GM18507 (cell line): ENCODE results near the gene NPAS3.

Experiments used
- DNase-seq: peaks from one replicate; pipeline ENCODE4 v3.0.0; 2011; ENCODE audit warnings: low read depth; ENCODE audit not compliant: insufficient read length; ENCODE audit errors: extremely low spot score
- FAIRE-seq: peaks from 2 replicates; lab custom pipeline; 2011; peaks lifted over from hg19 to GRCh38; lab: Jason Lieb, UNC

NPAS3 gene

DNA sequence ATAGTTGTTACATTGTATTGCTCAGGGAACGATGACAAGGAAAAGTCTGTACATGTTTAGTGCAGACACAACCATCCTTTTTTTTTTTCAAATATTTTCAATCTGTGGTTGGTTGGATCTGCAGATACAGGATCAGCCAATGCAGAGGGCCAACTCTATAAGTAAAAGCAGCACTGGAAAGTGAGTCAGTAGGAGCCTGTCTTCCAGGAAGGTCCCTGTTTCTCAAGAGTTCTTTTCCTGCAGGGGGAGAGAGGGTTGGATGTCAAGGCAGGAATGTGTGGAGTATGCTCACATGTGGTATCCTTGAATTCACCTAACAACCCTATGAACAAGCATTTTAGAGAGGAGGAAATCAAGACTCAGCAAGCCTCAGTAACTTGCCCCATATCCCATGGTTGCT, 409.1 kb downstream of the NPAS3 start:
- FAIRE-seq (no peak), DNase-seq (no peak)

DNA sequence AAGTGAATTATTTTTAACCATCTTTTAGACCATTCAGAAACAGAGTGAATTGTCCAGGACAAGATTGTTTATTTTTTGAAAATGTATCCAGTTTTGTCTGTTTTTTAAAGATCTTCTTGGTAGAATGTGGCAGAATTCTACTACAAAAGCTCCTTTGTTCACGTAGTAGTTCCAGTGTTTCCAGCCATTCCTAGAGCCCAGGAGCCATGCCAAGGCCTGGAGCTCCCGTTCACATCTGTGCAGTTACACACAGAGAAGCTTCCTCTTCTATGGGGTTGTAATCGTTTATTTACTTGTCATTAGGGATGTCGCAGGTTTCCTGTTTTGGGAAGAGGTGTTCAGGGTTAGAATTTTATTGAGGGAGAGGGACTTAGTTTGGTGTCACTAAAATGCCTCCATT, 409.8 kb downstream of the NPAS3 start:
- FAIRE-seq, result no peak

DNA sequence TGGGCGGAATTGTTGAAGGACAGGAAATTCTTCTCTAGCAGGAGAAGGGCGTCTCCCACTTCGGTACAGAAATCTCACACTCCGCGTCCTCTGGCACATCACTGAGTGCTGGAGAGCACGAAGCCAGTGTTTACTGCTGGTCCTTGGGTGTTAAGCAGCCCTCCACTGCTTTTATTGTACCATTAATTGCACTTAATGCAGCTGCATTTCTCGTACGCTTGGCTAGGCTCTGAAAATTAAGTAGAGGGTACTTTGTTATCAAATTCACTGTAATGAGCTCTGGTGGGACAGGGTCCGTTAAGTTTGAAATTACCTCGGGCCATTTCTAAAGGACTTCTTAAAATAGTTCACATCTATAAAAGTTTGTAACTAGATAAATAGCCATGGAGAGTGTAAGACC, 411.2 kb downstream of the NPAS3 start:
- DNase-seq (no peak), FAIRE-seq (no peak)

More for the DNA sequence above, 409.8 kb downstream of the NPAS3 start:
- no peak for DNase-seq

DNA sequence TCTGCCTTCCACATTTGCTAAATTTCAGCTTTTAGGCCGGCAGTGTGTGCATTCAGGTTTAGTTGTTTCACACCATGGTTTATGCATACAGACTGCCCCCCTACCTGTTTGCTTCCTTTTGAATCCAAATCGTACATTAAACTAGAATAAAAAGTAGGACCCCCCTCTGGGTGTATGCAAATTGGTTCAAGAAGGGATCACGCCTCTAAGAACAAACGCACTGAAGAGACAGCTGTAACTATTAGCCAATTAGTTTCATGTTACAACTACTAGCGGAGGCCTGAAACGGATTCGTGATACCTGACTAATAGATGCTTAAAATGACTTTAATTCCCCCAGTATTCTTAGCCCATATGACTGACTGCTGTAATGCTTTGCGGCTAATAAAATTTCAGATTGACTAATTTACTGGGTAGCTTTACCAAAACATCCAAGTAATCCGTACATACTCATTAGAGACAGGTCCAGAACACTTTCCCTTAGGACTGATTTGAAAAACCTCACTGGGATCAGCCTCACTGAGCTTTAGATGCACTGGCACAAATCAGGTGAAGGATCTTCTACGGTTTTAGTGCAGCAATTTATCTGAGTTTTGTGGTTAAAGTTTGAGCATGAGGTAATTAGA, 411.8 kb downstream of the NPAS3 start:
- FAIRE-seq (no peak), DNase-seq (no peak)

DNA sequence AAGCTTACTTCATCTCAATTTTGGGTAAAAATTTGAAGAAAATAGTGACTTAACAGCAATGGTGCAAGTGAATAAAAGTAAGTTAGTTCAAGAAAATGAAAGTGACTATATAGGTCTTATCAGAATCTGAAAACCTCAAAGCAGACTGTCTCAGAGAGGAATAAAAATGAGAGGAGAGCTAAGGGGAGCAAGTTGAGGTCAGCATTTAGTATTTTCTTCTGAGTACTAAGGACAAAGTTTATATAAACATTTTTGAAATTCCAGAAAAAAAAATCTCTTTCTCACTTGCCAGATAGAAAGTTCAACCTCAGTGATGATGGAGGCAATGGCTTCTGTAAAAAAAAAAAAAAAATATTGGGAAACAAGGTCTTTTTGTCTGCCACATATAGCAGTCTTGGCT, 414.1 kb downstream of the NPAS3 start:
- no peak for DNase-seq
- no peak for FAIRE-seq

DNA sequence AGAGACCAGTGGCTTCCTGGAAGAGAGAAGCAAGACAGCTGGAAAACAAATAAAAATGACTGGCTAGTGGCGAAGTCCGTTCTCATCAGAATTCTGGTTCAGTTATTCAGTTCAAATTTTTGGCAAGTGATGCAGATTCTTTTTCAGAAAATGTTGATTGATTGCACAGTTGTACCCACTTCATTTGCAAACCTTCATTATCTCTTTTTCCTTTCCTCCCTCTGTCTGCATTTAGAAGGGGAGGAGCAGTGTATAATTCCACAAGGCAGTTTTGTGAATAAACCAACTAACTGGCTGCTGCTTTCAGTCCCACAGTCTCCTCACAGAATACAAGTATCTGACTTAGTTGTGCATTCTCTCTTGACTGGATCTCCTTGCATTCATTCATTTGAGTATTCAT, 417.5 kb downstream of the NPAS3 start:
- DNase-seq, result no peak
- no peak for FAIRE-seq

DNA sequence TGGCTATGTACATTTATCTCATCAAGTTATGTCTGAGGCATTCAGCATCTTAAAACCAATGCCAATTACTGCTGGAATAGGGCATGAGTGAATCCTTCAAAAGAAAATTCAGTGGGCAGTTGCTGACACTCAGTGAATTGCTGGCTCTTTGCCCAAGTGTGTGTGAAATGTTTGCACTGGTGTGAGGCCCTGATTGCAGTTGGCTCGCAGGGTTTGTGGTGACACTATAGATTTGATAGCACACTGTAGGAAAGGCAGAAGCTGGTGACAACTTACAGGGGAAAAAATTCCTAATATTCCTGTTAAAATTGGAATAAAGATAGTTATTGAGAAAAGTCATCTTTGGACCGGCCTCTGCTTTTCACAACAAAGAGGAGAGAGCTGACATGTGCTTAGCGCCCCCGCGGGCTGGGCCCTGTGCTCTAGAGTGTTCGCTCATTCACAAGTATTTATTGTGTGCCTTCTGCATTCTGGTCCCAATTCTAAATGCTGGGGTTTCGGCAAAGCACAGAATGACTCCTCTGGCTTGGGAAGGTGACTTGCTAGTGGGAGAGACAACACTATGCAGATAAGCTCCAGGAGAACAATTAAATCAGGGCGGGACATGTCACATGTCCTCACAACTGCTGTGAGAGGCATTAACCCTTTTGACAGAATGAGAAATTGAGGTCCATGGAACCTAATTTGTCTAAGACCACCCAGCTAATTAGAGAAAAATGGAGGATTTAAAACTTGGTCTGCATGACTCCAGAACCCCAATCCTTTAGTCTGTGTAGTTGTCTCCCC, 418.7 kb downstream of the NPAS3 start:
- FAIRE-seq, result no peak
- DNase-seq, result no peak

DNA sequence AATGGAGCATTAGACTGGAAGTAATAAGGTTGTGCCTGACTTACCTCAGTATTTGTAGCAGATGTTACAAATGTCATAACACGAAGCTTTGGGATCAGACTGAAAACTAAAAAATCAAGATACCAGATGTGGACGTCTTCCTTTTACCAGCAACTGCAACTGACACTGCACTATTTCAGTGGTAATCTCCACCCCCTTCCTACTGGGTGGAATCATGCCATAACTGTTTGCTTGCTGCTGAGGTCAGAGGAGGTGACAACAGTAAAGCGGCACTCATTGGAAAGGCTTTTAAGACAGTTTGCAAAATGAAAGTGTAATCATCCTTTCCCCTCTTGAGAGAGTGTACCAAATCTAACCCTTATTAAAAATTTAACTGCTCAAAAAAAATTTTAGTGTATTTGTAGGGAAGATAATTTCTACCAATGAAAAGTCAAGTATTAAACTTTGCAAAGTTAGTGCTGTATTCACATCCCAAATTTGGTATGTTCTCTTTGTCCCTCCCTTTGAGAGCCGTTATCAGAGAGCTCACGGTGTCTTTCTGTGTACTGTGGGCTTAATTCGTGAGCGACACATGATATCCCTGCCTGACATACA, 420.7 kb downstream of the NPAS3 start:
- FAIRE-seq, result no peak
- DNase-seq, result no peak

DNA sequence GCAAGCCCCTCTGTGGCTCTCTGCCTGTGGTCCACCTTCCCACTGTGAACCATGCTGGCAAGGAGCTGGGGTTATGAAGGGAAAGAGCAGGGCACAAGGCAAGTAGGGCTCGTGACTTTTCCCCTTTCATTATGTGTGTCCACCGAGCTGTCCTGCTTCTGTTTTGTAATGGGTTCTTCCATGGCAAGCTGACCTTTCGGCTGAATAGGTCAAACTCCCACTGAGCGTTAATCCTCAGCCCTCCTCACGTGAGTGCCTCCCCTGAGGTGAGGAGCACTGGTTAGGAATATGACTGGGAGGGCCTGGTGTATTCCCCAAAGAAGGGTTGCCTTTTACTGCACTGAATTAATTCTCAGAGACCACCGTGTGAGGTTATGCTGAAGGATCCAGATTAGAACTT, 424.3 kb downstream of the NPAS3 start:
- DNase-seq (no peak), FAIRE-seq (no peak)

DNA sequence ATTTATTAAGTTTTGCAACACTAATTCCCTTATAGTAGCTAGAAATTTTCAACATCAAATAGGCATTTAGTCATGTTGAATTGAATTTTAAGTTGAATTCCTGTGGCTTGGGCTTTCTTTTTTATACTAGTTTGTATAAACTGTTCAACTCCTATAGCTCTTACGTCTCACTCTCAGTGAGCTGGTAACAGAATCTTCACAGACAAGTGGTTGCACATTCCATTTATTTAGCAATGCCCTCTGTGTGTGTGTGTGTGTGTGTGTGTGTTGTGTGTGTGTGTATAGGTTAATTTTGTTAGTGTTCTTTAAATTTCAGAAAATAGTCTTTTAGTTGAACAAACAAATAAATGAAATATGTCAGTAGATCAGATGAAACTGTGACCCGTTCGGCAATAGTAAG, 425.0 kb downstream of the NPAS3 start:
- FAIRE-seq, result no peak
- DNase-seq, result no peak

DNA sequence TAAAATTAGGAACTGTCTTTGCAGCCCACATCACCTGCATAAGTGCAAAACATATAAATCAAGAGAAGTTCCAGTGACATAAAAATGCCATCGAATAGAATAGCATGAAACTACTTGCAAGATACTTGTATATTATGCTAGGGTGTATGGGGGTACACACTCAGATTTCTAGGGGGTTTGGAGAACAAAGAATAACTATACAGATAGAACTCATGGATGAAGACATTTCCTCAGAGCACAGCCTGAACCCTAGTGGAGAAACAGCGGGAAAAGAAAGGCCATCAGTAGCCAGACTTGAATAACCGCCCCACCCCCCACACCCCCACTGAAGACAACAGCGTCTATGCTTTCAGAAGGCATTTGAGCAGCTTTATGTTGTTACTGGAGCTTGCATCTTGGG, 425.8 kb downstream of the NPAS3 start:
- FAIRE-seq (no peak), DNase-seq (no peak)

DNA sequence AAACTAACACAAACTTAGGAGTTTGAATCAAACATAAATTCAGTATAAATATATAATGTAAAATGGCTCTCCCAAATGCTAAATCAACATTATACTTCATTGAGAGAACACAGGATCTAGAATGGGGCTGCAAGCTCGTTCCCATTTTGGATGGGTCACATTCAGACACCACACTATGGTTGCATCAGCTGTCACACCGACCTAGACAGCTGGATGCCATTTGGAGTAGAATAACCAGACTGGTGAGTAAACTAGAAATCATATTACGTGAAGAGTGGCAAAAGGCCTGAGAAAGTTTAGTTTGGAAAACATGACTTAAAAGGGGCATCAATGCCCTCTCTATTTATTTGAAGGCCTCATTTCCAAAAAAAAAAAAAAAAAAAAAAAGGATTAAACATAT, 430.4 kb downstream of the NPAS3 start:
- DNase-seq, result no peak

DNA sequence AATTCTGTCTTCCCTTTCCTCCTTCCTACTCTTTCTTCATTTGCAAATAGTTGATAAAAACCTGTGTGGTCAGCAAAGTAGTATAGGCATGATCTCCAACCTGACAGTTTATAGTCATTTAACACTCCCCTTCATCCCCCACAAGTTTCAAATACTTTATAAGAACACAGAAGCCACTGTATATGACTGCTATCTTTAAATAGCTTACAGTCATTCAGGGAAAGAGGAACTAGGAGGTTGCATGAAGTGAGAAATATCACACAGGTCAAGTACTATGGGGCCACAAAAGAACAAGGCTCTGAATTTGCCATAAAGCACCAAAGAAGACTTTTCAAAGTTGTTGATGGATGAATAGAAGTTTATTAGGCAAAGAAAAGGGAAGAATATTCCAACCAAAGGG, 431.3 kb downstream of the NPAS3 start:
- FAIRE-seq, result no peak
- DNase-seq, result no peak

More for the DNA sequence above, 430.4 kb downstream of the NPAS3 start:
- FAIRE-seq, result no peak

DNA sequence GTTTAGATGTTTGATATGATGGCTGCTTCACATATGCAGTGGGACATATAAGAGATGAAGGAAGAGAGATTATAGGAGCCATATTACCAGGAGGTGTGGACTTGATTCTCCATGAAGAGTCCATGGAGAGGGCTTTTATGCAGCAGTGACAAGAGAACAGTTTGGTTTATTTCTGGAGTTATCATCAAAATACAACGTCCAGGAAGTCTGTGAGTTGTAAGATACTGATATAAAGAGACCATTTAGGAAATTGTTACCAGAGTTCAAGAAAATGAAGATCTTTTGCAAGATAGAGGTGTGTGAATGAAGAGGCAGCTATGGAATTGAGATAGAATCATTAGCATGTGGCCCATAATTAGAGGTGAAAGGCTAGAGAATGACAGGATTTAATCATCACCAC, 431.7 kb downstream of the NPAS3 start:
- DNase-seq (no peak), FAIRE-seq (no peak)

DNA sequence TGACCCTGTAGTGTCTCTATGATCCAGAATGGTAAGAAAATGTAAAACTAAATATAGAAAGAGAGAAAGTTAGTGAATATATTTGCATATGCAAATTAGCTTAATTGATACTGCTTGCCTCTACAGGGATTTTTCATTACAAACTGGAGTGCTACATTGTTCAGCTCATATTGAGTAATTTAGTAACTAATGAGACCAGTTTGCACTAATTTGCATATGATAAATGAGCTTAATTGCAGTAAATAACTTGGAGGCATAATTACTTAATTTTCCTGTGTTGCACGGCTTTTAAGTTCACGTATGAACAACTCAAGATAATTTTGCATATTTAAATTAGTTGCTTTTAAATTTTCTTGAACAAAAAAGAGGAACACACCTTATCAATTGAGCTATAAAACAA, 436.5 kb downstream of the NPAS3 start:
- FAIRE-seq (no peak), DNase-seq (no peak)

DNA sequence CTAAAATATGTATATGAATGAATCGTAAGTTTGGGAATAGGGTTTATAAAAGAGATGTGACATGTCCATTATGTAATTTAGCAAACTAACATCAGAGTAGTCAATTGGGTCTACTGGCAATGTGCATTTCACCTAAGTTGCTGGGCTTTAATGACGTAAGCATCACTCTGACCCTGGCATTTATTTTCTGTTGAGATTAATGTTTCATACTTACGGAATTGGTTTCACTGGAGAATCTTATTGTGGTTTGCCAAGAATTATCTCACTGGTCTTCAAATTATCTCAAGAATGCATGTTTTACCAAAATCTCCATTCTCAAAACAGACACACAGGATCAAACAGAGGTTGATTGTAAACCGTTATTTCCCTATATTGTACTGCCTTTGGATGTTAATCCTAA, 437.1 kb downstream of the NPAS3 start:
- DNase-seq (no peak), FAIRE-seq (no peak)

DNA sequence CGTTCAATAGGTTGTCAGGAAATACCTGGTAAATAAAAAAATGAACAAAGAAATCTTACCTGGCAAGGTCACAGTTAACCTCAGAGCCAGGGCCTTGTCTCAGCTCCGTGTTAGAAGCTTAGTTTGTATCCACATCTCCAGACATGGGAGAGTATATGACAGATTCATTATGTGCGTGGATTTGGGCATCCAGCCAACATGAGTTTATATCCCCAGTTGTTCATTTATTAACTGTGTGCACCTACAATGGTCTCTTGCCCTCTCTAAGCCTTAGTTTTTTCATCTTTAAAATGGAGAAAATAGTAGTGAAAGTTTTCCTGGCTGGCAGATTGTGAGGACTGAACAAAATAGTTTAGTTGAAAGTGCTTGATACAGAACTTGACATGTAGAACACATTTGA, 437.8 kb downstream of the NPAS3 start:
- FAIRE-seq (no peak), DNase-seq (no peak)

DNA sequence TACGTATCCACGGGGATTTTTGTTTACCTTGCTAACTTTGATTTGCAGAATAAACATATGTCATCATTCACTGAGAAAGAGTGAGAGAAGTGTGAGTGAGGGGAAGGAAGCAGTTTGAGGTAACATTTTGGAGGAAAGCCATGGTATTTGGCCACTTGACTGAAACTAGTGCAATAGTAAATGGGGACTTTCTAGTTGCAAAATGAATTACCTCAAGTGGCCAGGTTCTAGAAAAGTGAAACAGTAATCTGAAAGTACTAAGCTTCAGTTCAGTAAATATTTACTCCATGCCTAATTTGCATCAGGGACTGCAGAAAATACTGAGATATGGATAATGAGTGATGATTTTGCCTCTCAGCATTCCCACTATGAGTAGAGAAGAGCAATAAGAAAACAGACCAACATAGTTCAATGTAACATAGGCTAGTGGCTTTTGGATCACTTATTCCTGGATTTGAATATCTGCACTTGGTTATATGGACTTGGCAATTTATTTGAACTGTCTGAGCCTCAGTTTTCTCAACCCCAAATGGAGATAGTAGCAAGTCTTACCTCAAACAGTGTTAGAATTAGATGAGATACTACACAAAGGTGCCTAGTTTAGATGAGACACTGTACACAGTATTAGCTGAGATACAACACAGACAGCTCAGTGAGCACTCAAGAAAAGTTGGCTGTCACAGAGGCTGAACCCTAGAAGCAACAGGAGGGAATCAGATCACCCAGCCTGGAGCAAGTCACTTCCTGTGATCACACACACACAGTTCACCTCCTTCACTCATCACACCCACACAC, 439.1 kb downstream of the NPAS3 start:
- peak; percentile 12 for FAIRE-seq
- DNase-seq, result no peak

DNA sequence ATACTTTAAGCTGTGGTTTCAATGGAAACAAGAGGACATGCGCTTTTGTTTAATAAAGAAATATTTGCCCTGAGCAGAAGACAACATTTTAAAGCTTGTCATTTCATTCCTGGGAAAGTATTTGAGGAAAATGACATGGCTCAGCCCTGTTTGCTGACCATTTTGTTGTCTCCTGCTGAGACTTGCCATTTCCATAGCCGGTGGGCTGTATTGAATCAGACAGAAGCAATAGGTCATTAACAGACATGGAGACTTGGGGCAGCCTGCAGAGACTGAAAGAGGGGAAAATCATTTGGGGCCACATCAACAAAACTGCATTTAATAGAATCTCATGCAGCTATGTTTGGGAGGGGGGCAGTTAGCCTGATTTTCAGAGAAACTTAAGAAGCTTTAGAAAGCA, 443.0 kb downstream of the NPAS3 start:
- no peak for FAIRE-seq

DNA sequence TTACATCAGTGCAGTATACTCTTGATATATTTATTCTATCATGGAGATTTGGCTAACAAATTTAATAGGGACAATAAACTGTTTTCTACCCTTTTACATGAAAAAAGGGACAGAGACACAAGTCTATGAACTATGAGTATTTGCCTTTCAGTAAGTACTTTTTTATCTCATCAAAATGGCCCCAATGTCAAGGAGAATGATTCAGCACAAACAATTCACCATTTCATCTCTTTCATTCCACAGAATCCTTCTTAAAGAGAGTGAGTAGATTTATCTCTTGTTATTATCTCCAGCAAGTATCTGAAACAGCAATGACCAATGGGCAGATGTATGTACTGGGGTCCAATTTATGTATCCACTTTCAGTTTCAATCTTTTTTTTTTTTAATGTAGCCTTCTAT, 447.5 kb downstream of the NPAS3 start:
- DNase-seq (no peak), FAIRE-seq (no peak)

More for the DNA sequence above, 443.0 kb downstream of the NPAS3 start:
- DNase-seq, result no peak
